Stimulated activated CD4-positive, alpha-beta T cell treated with anti-CD3 and anti-CD28 coated beads, Interleukin-1b, Interleukin-23, amount 100 ng/mL, for 1 hour (primary cell): ENCODE results near the gene ABTB1.
A peak's percentile ranks its signal among the peaks of the same experiment; 100 is the strongest.

Experiments
- DNase-seq, 2 donors: peaks; one replicate each; pipeline ENCODE4 v3.0.0-alpha.2; 2020; ENCODE audit warnings: low read depth in 2 of 2

The ABTB1 gene

DNA sequence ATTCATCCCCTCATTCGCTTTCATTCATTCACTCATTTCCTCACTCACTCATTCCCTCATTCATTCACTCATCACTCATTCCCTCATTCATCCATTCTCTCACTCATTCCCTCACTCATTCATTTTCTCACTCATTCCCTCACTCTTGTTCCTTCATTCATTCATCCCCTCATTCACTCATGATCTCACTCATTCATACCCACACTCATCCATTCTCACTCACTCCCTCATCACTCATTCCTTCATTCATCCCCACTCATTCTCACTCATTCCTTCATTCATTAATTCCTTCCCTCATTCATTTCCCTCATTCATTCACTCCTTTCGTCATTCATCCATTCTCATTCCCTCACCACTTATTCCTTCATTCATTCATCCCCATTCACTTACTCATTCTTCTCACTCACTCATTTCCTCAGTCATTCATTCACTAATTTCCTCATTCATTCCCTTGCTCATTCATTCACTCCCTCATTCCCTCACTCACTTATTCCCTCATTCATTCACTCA, 14.5 kb downstream of the ABTB1 start:
- no peak for DNase-seq

DNA sequence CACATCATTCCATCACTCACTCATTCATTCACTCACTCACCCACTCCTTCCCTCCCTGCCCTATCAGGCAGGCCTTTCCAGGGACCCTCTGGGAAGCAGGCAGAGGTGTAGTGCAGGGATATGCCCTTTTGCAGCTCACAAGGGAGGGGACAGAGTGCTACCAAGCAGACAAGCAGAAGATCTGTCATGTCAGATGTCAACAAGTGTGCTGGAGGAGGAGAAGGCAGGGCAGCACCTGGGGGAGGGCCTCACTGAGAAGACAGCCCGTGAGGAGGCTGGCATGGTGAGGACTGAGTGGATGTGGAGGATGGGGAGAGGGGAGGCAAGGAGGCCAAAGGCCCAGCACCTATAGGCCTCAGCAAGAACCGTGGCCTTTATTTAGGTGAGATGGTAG, 15.3 kb downstream of the ABTB1 start:
- DNase-seq = no peak

DNA sequence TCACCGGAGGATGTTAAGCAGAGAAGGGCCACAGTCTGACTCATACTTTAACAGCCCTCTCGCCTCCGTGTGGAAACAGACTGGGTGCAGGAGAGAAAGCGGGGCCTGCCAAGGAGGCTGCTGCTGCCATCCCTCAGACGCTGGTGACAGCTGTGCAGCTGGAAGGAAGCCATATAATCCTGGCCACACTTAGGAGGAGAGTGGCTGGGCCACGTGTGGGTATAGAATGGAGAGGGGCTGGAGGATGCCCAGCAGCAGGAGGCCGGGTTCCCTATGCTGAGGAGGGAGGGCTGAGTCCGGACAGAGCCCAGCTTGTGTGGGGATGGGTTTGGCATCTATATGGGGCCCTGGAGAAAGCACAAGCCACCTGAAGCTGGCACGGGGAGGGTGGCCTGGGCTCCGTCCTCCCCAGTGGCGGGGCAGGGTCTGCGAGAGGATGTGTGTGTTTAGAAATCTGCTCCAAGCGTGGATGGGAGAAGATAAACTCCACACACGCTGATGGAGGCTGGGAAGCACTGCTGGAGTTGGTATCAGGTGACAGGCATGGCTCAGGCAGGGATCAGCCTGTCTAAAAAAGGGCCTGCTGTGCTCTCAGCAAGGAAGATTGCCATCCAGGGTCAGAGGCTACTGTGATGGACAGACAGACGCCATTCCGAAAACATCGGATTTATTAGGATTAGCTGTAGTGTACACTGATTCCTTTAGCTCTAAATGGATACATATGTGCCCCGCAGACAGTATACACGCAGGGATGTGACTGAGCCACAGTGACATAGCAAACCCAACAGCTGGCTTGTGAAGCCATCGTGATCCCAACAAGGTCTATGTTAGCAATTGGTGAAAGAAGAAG, 15.9 kb downstream of the ABTB1 start:
- DNase-seq = no peak

DNA sequence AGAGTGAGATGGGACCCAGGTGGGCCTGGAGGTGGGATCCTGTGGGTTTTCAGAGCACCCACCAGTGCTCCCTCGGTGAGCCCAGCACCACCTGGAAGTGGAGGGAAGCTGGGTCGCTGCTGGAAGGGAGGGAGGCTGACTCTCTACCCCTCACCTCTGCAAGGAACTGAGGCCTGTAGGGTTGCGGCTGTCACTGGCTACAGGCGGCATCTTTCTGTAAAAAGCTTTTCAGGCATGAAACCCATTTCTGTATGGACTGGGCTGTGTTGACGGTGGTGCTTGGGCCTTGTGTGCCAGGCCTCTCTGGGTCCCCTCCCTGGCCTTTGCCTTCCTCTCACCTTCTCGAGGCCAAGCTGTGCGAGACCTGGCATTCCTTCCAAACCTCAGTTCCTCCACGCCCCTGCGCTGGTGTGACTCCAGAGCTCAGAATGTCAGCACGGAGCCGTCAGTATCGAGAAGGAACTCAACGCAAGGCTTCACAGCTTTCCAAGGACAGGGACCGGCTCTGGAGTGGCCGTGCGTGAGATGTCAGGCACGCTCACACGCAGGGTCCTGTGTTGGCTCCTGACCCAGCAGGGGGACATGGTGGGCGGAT, 16.6 kb downstream of the ABTB1 start:
- DNase-seq = no peak

DNA sequence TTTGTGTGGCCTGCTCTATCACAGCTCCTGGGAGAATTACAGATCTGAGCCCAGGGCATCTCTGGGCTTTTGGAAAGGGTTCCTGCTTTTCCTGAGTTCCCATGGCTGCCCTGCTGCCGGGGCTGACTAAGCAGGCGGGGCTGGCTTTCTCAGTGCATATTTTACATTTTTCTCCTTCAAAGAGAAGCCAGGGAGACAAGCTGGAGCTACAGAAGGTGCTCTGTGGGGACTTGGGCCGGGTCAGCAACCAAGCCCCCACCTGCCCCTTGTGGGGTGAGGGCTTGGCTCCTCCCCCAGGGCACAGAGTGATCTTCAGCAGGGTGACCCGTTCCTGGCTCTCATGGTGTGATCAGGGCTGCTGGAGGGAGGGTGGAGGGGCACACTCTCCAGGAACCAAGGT, 17.4 kb downstream of the ABTB1 start:
- DNase-seq = no peak

DNA sequence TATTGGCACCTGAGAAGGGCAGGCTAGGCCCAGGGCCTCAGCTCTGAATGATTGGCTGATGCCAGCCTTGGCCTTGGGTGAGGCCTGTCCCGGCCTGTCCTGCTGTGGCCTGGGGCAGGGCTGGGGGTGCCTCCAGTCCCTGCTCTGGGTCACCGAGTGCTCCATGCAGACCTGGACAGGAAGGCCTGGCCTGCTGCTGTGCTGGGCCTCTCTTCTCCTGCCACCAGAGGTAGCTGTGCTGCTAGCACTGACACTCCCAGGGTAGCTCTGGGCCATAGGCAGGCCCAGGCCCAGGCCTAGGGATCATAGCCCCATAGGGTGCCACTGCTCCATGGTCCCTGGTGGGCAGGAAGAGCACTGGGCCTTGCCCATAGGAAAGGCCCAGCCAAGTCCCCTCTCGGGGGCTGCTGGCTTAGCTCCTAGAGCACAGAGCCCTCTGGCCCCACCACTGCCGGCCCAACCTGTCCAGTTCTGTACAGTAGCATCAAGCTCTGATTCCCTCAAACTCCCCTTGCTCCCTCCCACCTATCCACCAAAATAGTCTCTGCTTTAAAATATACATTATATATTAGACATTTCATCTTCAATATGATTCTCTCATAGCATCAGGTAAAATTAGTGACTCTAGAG, 18.2 kb downstream of the ABTB1 start:
- DNase-seq = no peak

DNA sequence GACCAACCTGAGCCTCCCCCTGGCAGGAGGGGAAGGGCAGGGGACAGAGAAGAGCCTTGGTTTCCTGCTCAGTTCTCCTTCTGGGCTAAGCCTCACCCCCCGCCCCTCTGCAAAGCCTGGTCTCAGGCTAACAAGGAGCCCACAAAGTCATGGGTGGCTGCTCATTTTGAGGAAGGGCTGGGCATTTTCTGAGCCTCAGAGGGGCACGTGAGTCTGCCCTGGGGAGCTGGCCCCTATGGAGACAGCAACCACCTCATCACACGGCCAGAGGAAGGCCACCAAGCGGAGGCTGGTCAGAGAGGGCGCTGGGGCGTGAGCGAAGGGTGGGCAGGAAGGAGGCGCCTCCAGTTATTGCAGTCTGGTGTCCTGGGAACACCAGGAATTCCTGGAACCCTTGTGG, 18.7 kb downstream of the ABTB1 start:
- DNase-seq = no peak

DNA sequence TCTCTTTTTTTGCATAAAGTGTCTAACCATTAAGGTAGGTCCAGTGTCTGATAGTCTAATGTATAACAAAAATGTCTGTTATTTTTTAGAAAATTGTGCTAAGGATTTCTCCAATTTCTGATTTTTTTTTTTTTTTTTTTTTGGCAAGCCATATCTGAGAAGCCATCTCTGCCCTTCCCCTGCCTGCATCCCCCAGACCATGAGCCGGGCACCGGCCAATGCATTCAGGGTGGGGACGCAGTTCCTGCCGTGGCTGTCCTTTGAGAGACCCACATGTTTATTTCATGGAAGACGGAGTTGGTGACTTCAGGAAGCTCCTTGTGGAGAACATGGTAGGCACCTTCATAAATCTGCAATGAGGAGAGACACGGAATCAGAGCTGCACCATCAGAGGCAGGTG, 19.2 kb downstream of the ABTB1 start:
- DNase-seq = no peak

DNA sequence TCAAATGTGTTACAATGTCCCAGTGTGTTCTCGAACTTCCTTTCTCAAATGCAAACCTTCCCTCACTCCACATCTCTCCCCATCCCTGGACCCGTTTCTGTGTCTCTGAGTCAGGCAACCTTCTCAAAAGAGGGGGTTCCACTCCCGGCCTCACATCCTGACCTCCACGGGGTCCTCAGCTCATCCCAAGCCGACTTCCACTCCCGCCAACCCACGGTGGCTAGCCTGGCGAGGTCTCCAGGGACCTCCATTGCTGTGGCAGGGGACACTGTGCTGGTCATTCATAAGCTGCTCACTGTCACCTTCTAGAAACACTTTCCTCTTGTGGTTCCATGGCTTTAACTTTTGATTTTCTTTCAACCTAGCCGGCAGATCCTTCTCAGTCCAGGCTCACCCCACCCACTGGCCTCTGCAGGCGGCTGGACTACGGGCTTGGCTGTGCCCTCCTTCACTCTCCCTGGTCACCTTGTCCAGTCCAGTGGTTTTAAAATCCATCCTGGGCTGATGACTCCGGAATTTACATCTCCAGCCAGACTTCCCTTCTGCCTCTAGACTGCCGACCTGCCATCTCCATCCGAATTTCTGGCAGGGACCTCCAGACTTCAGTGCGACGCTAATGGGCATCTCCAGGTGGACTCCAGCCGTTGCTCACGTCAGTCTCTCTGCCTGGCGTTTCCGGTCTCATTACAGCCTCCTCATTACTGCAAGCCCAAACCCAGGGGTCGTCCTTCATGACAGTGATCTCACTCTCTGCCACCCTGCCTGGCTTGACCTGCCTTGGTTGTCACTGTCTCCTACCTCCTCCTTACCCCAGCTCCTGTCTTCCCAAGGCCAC, 20.0 kb downstream of the ABTB1 start:
- DNase-seq = no peak

DNA sequence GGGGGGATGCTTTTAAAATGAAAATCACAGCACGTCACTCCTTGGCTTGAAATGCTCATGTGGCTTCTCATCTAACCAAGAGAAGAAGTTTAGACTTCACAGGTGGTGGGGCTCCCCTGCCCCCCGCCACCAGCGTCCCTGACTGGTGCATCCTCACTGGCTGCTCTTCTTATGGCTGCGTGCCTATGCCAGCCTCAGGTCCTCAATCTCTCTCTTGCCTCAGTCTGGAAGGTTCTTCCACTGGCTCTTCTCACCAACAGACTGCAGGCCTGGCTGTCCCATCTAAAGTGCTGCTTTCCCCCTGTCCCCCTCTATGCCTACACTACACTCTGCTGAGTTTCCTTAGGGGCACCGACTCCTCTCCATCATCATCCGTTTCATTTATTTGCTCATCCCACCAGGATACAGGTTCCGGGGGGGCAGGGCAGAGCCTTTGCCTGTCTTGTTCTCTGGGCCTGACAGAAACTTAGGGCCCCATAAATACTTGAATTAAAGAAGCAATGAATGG, 20.6 kb downstream of the ABTB1 start:
- no peak for DNase-seq

DNA sequence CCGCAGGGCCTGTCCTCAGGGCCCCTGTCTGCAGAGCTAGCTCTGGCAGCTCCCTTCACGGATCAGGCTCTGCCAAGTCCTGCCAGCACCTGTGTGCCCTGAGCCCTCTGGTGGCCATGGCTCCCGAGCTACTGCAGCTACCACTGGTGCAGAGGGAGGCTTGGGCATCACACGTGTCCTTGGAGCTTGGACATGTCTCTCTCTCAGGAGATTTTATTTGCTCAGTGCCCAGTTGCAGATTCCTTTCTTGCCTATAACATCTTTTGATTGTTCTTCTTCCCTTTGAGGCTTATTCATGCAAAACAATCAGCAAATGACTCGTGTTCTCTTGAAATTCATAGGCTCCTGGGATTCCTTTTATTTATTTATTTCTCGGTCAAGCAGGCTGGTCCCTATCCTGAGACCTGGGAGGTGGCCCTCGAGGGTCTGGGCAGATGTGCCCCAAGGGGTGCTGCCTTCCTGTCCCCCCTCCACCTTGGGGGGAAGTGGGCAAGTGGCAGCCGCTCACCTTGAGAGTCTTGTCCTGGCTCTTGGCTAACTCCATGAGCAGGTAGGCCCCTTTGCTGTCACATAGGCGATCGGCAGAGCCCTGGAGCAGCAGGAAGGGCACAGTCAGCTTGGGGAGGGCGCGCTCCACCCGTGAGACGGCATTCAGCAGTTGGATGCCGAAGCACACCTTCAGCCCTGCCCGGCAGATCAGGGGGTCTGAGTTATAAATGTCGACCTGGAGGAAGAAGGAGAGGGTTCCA, 21.9 kb downstream of the ABTB1 start:
- no peak for DNase-seq

DNA sequence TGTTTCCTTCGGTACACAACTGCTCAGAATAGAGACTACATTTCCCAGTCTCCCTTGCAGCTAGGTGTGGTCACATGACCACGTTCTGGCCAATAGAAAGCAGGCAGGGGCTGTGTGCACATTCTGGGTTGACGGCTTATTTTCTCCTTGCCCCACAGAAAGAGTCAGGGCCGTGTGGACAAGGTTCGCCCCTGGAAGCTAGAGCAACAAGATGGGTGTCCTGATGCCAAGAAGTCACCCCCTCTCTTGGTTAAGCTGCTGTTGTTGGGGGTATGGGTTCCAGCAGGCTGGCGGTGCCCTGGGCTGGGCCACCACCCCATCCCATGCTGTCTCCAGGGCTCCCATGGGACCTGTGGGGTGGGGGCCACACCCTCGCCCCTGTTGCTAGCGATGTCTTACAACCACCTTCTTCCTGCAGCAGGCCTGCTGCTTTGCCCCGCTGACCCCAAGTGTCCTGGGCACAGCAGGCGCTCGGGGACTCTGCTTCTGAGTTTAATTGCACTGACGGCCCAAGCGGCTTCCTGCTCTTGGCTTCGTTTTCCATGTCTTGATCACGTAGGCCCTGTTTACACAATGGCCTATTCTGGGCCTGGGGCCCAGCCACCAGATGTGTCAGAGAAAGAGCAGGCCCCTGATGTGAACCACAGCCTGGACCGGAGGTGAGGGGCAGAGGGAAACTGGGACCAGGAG, 24.9 kb downstream of the ABTB1 start:
- DNase-seq = peak in 1 of 2 donors; percentile 12

DNA sequence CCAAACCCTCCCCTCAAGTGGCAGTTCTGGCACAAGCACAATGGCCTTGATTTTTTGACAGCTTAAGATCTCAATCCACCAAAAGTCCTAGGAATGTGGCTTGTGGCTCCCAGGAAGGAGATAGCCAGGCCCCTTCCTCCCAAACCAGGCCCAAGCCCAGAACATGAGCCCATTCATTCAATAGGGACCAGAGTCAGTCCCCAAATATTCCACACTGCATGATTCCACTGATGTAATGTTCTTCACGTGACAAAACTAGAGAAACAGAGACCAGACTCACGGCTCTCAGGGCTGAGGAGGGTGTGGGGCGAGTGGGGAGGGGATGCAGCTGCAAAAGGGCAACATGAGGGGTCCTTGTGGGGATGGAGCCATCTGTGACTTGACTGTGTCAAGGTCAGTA, 25.5 kb downstream of the ABTB1 start:
- DNase-seq = no peak

DNA sequence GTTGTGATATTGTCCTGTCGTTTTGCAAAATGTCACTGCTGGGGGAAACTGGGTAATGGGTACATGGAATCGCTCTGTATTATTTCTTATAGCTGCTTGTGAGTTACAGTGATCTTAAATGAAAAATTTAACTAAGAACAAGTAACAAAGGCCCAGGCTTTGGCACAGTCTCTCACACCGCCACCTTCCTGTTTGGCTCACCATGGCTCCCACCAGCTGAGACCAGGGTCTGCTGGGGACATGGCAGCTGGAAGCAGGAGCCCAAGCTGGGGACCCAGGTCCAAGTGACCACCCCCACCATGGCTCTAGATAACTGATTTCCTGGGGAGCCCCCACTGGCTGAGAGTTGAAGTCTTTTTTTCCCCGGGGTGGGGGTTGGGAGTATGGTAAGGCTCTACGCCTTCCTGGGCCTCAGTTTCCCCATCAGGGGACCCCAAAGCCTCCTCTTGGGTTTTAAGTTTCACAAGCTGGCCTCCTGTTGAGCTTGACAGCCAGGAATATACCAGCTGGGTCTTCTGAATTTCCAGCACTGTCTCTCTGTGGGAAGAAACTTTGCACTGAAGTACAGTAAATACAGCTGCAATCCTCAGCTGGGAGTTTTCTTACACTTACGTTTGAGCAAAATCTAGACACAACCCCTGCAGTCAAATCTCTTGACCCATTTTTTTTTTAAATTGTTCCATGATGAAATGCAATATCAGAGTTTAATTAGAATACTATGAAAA, 26.1 kb downstream of the ABTB1 start:
- DNase-seq = no peak

DNA sequence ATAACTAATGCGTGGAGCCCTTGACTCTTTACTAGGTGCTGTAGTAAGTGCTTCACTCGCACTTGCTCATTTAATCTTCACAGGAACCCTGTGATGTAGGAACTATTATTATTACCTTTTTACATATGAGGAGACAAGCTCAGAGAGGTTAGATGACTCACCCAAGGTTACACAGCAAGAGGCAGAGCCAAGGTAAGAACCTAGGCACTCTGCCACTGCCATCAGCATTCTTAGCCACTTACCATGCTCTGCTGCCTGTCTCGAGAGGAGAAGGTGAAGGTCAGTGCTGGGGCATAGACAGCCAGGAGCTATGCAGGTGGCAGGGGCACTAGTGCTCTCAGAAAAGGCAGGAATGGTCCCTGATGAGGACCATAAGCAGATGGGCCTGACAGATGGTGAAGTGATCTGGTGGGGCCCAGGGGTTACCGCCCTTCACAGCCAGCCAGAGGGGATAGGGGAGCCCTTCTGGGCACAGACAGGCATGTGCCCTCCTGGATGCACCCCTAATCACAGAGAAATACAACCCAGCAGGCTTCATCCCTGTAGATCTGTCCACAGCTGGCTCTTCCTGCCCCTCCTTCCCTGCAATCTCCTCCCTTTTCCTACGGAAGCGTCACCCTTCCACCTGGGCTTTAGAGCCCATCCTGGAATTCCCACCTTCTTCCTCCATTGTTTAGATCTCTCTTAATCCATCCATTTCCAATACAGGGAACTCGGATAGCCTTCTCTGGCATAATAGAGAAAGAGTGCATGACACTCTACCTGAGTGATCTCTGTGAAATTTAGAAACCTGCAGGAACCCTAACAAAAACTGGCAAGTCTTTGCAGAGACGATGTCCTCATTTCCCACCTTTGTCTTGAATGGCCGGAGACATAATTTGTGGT, 26.9 kb downstream of the ABTB1 start:
- no peak for DNase-seq

DNA sequence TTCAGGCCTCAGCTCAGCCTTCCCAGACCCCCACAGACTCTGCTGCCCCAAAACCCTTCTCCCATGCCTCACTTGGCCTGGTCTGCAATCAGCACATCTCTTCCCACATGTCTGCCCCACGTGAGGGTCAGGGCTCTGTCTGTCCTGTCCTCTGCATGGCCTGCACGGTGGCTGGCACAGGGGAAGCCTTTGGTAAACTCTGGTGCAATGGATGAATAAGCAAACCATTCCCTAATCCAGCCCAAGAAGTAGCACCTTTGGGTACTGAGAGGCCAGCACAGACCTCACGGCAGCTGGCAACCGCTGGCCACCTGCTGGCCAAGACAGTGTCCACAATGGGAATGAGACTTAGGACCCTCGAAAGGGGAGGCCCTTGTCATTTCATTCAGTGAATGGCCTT, 27.7 kb downstream of the ABTB1 start:
- DNase-seq = no peak

DNA sequence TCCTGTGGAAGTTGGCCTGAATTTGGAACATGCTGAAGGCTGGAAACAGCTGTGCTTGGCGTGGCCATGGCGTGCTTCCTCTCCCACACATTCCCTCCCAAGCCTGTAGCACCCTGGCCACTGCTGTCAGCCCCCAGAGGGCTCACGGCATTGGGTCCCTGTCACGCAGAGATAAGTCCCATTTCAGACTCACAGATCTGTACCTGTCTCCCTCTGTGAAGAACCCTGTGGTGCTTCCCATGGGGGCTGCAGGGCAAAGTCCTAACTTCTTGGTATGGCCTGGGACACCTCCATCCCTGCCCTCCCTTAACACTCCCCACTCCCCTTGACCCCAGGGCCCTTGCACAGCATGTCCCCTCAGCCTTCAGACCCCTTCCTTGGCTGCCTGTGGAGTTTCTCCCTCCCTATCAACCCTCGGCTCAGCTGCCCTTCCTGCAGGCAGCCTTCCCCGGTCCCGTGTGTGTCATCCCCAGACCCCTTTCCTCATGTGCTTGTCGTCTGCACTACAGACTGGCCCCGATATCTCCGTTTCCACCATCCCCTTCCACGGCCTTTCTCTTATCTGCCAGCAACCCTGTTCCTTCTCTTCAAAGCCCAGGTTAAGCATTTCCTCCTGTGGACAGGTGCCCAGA, 28.6 kb downstream of the ABTB1 start:
- no peak for DNase-seq

DNA sequence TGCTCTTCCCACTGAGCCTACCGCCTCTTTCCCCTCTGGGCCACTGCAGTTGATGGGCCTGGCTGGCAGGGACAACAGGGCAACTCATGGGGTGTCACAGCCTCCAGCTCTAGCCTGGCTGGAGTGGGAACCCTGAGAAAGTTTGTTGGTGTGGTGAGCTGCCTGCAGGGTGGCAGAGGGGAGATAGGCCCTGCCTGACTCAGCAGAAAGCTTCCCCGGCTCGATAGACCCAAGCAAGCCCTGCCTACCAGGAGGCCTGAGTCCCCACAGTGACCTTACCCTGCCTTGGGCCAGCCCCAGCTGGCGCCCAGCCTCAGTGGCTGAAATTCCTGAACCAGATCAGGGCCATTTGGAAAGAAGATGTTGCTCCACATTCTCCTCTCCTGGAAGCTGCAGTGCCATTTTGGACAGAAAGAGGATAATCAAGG, 29.4 kb downstream of the ABTB1 start:
- no peak for DNase-seq
